Measurements from ENCODE around the gene EHD3.

EHD3 gene

GRCh38 chr2:31294196-31294595 lies 60.2 kb downstream of the EHD3 start:
- no peak for DNase-seq (ENCODE audit: low spot score)

GRCh38 chr2:31296641-31297287 lies 62.8 kb downstream of the EHD3 start:
- DNase-seq (ENCODE audit: low spot score) = no peak

- no peak for DNase-seq (ENCODE audit: low spot score)
These were observed 63.8 kb downstream of the EHD3 start for GRCh38 chr2:31297751-31298150.

GRCh38 chr2:31299547-31299946 lies 65.6 kb downstream of the EHD3 start:
- DNase-seq (ENCODE audit: low spot score) = no peak

GRCh38 chr2:31300309-31300708 lies 66.4 kb downstream of the EHD3 start:
- no peak for DNase-seq (ENCODE audit: low spot score)

GRCh38 chr2:31302940-31303563 lies 69.1 kb downstream of the EHD3 start:
- no peak for DNase-seq (ENCODE audit: low spot score)

GRCh38 chr2:31304816-31305215 lies 70.9 kb downstream of the EHD3 start:
- no peak for DNase-seq (ENCODE audit: low spot score)

- DNase-seq (ENCODE audit: low spot score) = no peak
These were observed 78.9 kb downstream of the EHD3 start for GRCh38 chr2:31312898-31313297.

- DNase-seq (ENCODE audit: low spot score) = no peak
These were observed 80.8 kb downstream of the EHD3 start for GRCh38 chr2:31314761-31315160.

- no peak for DNase-seq (ENCODE audit: low spot score)
These were observed 83.4 kb downstream of the EHD3 start for GRCh38 chr2:31317396-31317795.

GRCh38 chr2:31318361-31319336 lies 84.7 kb downstream of the EHD3 start:
- DNase-seq (ENCODE audit: low spot score) = no peak
